Suprapubic skin (tissue), 4 donors: ENCODE results near the gene CPNE4.

Experiments
- CTCF ChIP-seq, 2 donors: fragments of 200-600 bp in 1 of 2; fragments of 450-650 bp in 1 of 2; sonication (generic) in 1 of 2; IDR thresholded peaks; one replicate each; pipeline ENCODE4 v1.5.1; 2016 to 2019; ENCODE audit warnings: antibody characterized with exemption in 2 of 2, mild to moderate bottlenecking in 1 of 2, moderate library complexity in 1 of 2
- EP300 ChIP-seq: sonication (generic); formaldehyde crosslinking; IDR thresholded peaks from one replicate; pipeline ENCODE4 v1.6.1; 2017; ENCODE audit warnings: antibody characterized with exemption
- POLR2AphosphoS5 ChIP-seq, 3 donors: sonication (generic); formaldehyde crosslinking; IDR thresholded peaks; one replicate each; pipeline ENCODE4 v1.6.1; 2017; ENCODE audit warnings: antibody characterized with exemption in 3 of 3

GRCh38 chr3:131716943-131717342 is 317.9 kb downstream of the CPNE4 start:
- TF ChIP-seq CTCF (IDR thresholded peaks at IDR 0.05) (no peak), POLR2AphosphoS5 (IDR thresholded peaks at IDR 0.05) (no peak), EP300 (no peak)
